Measurements from ENCODE around the gene NOTCH2. TPM values are rescaled to one million over a fixed set of nuclear protein-coding genes. Genes with fewer than 3 reads are reported as not detected.

Gene NOTCH2
- total RNA-seq, 4 donors from 2014 or later = 91.1 to 148 (median 112) TPM

DNA sequence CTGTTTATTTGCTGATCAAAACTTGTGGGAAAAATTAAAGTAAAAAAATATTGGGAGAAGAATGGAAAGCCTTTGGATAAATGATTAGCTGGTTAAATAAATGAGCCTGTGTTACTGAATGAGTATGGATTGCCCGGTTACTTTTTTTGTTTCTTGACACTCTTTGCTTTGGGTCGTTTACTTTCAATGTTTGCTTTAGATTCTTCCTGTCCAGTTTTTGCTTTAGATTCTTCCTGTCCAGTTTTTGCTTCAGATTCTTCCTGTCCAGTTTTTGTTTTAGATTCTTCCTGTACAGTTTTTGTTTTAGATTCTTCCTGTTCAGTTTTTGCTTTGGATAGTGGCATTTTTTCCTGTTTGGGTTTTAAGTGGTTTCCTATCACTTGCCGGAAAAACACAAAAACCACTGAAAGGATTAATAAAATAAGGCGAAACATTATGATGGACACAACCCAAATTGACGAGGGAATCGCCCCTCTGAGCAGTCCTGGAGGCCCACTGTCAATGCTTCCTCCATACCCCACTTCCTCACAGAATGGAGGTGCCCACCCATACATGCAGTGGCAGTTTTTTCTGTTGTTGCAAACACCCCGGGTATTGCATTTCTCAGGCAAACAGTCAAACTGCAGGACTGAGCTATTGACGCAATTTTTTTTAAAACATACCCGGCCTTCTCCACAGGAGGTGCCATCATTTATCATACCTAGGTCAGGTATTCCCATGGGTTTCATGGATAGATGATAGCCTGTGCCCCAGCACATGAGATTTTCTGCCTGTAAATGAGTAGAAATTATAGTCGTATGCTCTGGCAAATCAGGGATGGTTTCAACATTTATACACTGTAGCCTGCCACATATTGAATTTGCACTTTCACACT, 175.4 kb downstream of the NOTCH2 start:
- TF ChIP-seq, protein P1, sequence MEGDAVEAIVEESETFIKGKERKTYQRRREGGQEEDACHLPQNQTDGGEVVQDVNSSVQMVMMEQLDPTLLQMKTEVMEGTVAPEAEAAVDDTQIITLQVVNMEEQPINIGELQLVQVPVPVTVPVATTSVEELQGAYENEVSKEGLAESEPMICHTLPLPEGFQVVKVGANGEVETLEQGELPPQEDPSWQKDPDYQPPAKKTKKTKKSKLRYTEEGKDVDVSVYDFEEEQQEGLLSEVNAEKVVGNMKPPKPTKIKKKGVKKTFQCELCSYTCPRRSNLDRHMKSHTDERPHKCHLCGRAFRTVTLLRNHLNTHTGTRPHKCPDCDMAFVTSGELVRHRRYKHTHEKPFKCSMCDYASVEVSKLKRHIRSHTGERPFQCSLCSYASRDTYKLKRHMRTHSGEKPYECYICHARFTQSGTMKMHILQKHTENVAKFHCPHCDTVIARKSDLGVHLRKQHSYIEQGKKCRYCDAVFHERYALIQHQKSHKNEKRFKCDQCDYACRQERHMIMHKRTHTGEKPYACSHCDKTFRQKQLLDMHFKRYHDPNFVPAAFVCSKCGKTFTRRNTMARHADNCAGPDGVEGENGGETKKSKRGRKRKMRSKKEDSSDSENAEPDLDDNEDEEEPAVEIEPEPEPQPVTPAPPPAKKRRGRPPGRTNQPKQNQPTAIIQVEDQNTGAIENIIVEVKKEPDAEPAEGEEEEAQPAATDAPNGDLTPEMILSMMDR (IDR thresholded peaks at IDR 0.05) = no peak
- no peak for TF ChIP-seq POLR2A (IDR thresholded peaks at IDR 0.05; ENCODE audit: low read depth)
- TF ChIP-seq POLR2AphosphoS5 (IDR thresholded peaks at IDR 0.05) = no peak
- no peak for TF ChIP-seq EP300 (IDR thresholded peaks at IDR 0.05)
- Histone ChIP-seq H3K27ac (replicated peaks in 1 of 4) (no peak overlapping the region), H3K36me3 (no peaks in the 10 kb centered on the region), H3K27me3 (peaks cover 0 to 14% (median 0%) of the 10 kb centered on the region in 4 donors), H3K4me1 (no peaks in the 10 kb centered on the region), H3K9me3 (no peaks in the 10 kb centered on the region), H3K4me3 (no peak overlapping the region)
- 71% methylated on average over 10 of the region's 10 CpGs for WGBS
- intact Hi-C loops (cut with DNase I) = no loop called here
- DNase-seq (ENCODE audit: extremely low spot score) = no peak

DNA sequence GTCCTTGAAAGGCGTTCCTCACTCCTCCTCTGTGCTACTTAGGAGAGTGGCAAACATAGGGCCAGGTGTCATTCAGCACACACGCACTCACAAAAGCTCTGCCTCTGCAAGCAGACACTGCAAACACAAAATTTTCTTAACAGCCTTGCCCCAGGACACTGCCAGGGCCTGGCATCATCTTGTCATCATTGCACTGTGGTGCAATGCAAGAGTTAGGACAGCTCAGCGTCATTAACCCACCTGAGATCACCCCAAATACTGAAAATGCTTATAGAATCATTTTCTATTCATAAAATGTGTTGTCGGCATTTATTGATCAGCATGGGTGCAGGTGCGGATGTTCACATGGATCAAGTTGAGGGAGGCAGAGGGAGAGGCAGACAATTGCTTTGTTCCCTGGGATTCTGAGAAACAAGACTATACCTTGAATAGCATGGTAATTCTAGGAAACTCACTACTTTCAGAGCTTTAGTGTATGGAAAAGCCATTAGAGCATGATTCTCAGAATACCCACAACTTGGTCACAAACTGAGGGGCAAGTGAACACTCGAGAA, 176.1 kb downstream of the NOTCH2 start:
- intact Hi-C loops (cut with DNase I) = no loop called here
- no peak overlapping the region for H3K27ac ChIP-seq (replicated peaks in 1 of 4)
- no peaks in the 10 kb centered on the region for H3K9me3 ChIP-seq
- no peak for DNase-seq (ENCODE audit: extremely low spot score)
- H3K27me3 ChIP-seq = peaks cover 0 to 14% (median 0%) of the 10 kb centered on the region in 4 donors
- TF ChIP-seq EP300 (IDR thresholded peaks at IDR 0.05) = no peak
- no peak for TF ChIP-seq POLR2A (IDR thresholded peaks at IDR 0.05; ENCODE audit: low read depth)
- TF ChIP-seq POLR2AphosphoS5 (IDR thresholded peaks at IDR 0.05) = no peak
- TF ChIP-seq, protein P1 (IDR thresholded peaks at IDR 0.05) = no peak
- WGBS = 85% methylated on average over 6 of the region's 6 CpGs
- H3K4me1 ChIP-seq = no peaks in the 10 kb centered on the region
- no peak overlapping the region for H3K4me3 ChIP-seq
- H3K36me3 ChIP-seq = no peaks in the 10 kb centered on the region

DNA sequence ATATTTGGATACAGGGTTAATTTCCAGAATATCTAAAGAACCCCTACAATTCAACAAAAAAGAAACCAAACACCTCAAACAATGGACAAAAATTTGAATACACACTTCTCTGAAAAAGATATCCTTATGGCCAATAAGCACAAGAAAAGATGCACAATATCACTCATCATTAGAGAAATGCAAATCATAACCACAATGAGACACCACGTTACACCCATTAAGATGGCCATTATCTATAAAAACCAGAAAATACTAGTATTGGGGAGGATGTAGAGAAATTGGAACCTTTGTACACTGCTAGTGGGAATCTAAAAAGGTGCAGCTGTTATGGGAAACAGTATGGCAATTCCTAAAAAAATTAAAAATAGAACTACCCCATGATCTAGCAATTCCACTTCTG, 178.1 kb downstream of the NOTCH2 start:
- H3K4me3 ChIP-seq = no peak overlapping the region
- H3K27me3 ChIP-seq = peaks cover 0 to 9% (median 0%) of the 10 kb centered on the region in 4 donors
- H3K27ac ChIP-seq (replicated peaks in 1 of 4) = no peak overlapping the region
- TF ChIP-seq EP300 (IDR thresholded peaks at IDR 0.05) (no peak), POLR2AphosphoS5 (IDR thresholded peaks at IDR 0.05) (no peak), POLR2A (IDR thresholded peaks at IDR 0.05; ENCODE audit: low read depth) (no peak)
- TF ChIP-seq, protein P1 (IDR thresholded peaks at IDR 0.05) = no peak
- H3K36me3 ChIP-seq = no peaks in the 10 kb centered on the region
- no peak for DNase-seq (ENCODE audit: extremely low spot score)
- intact Hi-C loops (cut with DNase I) = no loop called here
- H3K9me3 ChIP-seq = peaks cover 0 to 3% (median 0%) of the 10 kb centered on the region in 4 donors
- H3K4me1 ChIP-seq = no peaks in the 10 kb centered on the region
- WGBS = 92% methylated on average over 1 of the region's 1 CpG

- DNase-seq (ENCODE audit: extremely low spot score) = no peak
- intact Hi-C loops (cut with DNase I) = loop anchor here (2.0 kb wide), 1 partner anchor 16 kb away; no protein-coding TSS in a partner anchor
- peaks cover 0 to 6% (median 0%) of the 10 kb centered on the region in 4 donors for H3K4me1 ChIP-seq
- H3K27me3 ChIP-seq = no peaks in the 10 kb centered on the region
- H3K4me3 ChIP-seq = no peak overlapping the region
- peaks cover 0 to 3% (median 0%) of the 10 kb centered on the region in 4 donors for H3K9me3 ChIP-seq
- no peak overlapping the region for H3K27ac ChIP-seq (replicated peaks in 1 of 4)
- TF ChIP-seq POLR2AphosphoS5 (IDR thresholded peaks at IDR 0.05) = no peak
- no peaks in the 10 kb centered on the region for H3K36me3 ChIP-seq
These were observed 181.0 kb downstream of the NOTCH2 start for GRCh38 chr1:119888476-119888875.

GRCh38 chr1:119887427-119887826, 182.0 kb downstream of the NOTCH2 start:
- H3K27ac ChIP-seq (replicated peaks in 1 of 4) = no peak overlapping the region
- no peak for DNase-seq (ENCODE audit: extremely low spot score)
- intact Hi-C loops (cut with DNase I) = no loop called here
- TF ChIP-seq POLR2AphosphoS5 (IDR thresholded peaks at IDR 0.05) (no peak), POLR2A (IDR thresholded peaks at IDR 0.05; ENCODE audit: low read depth) (no peak)
- H3K9me3 ChIP-seq = peaks cover 0 to 3% (median 0%) of the 10 kb centered on the region in 4 donors
- no peak overlapping the region for H3K4me3 ChIP-seq
- no peaks in the 10 kb centered on the region for H3K36me3 ChIP-seq
- H3K27me3 ChIP-seq = no peaks in the 10 kb centered on the region
- H3K4me1 ChIP-seq = peaks cover 0 to 6% (median 0%) of the 10 kb centered on the region in 4 donors

Measured in esophagus muscularis mucosa (tissue), 4 donors.